ENCODE results near the gene GNA12.

The GNA12 gene

GRCh38 chr7:2782121-2782520, 62.0 kb downstream of the GNA12 start:
- H3K36me3 Mint-ChIP-seq (ENCODE audit: low read depth): peaks cover 56% of the 10 kb centered on the region
- peaks cover 14% of the 10 kb centered on the region for H3K9me3 Mint-ChIP-seq
- no peak overlapping the region for H3K27ac Mint-ChIP-seq
- no peak for TF ChIP-seq CTCF (IDR thresholded peaks at IDR 0.05; ENCODE audit: unreplicated experiment in 3 of 3)
- H3K27me3 Mint-ChIP-seq (ENCODE audit: low read depth): no peaks in the 10 kb centered on the region
- peaks cover 24% of the 10 kb centered on the region for H3K4me1 Mint-ChIP-seq
- no peak overlapping the region for H3K4me3 Mint-ChIP-seq

DNA sequence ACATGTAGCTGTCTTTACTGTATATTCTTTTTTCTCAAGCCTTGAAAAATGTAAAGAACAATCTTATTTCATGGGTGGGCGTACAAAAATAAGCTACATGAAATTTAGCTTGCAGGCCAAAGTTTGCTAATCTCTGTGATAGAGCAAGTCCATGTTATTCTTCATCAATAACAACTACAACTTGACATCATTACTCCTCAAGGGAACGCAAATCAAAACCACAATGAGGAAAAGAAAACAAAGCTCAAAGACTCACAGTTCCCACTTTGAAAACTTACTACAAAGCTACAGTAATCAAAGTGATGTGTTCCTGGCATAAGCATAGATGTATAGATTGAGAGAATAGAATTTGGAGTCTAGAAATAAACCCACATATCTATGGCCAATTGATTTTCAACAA, 62.5 kb downstream of the GNA12 start:
- no peak for TF ChIP-seq CTCF (IDR thresholded peaks at IDR 0.05; ENCODE audit: unreplicated experiment in 3 of 3)
- H3K27ac Mint-ChIP-seq: peak overlapping the region in 2 of 3 experiments; percentile 23 to 46
- H3K27me3 Mint-ChIP-seq (ENCODE audit: low read depth): no peaks in the 10 kb centered on the region
- H3K9me3 Mint-ChIP-seq: peaks cover 14% of the 10 kb centered on the region
- peaks cover 53% of the 10 kb centered on the region for H3K36me3 Mint-ChIP-seq (ENCODE audit: low read depth)
- no peak overlapping the region for H3K4me3 Mint-ChIP-seq
- H3K4me1 Mint-ChIP-seq: peaks cover 26% of the 10 kb centered on the region

- no peaks in the 10 kb centered on the region for H3K27me3 Mint-ChIP-seq (ENCODE audit: low read depth)
- peaks cover 43% of the 10 kb centered on the region for H3K36me3 Mint-ChIP-seq (ENCODE audit: low read depth)
- peaks cover 21% of the 10 kb centered on the region for H3K4me1 Mint-ChIP-seq
- no peak overlapping the region for H3K27ac Mint-ChIP-seq
- H3K4me3 Mint-ChIP-seq: no peak overlapping the region
- peaks cover 12% of the 10 kb centered on the region for H3K9me3 Mint-ChIP-seq
- no peak for TF ChIP-seq CTCF (IDR thresholded peaks at IDR 0.05; ENCODE audit: unreplicated experiment in 3 of 3)
Observed at GRCh38 chr7:2779051-2779450, 65.1 kb downstream of the GNA12 start.

DNA sequence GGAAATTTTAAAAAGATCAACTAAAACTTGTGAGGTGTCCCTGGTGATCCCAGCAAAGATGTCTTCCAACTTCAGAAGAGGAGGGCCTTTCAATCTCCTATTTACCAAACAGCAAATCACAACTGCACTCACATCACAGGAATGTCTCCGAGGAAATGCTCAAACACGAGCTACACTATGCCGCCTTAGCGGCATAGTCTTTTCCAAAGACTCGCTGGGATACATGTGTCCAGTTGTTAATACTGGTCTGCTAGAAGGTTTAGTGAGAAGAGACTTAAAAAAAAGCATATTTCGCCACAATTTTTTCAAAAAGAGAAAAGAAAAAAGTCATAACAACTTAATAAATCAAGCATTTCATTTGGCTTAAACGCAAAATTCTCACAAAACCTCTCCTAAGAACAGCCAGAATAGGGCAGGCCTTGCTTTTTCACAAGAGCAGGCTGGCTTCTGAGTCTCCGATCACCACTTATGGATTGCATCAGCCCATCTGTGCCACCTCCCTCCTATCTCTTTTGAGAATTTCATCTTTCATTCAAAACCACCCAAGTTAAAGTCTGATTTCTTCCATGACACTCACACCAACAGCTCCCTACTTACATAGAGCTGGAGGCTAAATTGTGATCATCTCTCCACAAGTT, 66.1 kb downstream of the GNA12 start:
- H3K27ac Mint-ChIP-seq: peak overlapping the region; percentile 38 to 97 (median 47)
- H3K4me3 Mint-ChIP-seq: no peak overlapping the region
- TF ChIP-seq CTCF (IDR thresholded peaks at IDR 0.05; ENCODE audit: unreplicated experiment in 3 of 3): no peak
- H3K27me3 Mint-ChIP-seq (ENCODE audit: low read depth): no peaks in the 10 kb centered on the region
- peaks cover 9% of the 10 kb centered on the region for H3K9me3 Mint-ChIP-seq
- peaks cover 44% of the 10 kb centered on the region for H3K36me3 Mint-ChIP-seq (ENCODE audit: low read depth)
- H3K4me1 Mint-ChIP-seq: peaks cover 21% of the 10 kb centered on the region

DNA sequence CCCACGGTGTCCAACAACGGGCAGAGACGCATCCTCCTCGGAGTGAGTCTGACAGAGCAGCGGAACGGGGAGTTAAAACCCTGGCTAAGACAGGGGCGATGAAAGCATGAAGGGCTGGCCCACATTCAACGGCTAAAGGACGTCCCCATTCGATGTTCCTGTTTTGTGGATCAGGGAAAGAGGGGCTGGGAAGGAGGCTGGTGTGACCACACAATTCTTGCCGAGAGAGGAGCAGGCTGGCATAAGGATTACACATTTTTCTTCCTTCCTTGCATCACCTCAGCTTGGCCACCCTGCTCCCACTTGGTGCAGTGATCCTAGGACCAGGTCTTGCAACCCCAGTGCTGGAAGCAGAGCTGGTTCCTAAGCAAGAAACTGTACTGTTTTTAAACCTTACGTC, 67.7 kb downstream of the GNA12 start:
- Mint-ChIP-seq H3K4me3 (no peak overlapping the region), H3K27ac (peak overlapping the region in 1 of 3 experiments; percentile 97), H3K9me3 (peaks cover 1% of the 10 kb centered on the region), H3K4me1 (peaks cover 21% of the 10 kb centered on the region), H3K36me3 (ENCODE audit: low read depth) (peaks cover 44% of the 10 kb centered on the region), H3K27me3 (ENCODE audit: low read depth) (no peaks in the 10 kb centered on the region)
- TF ChIP-seq CTCF (IDR thresholded peaks at IDR 0.05; ENCODE audit: unreplicated experiment in 3 of 3): no peak

GRCh38 chr7:2775785-2776184, 68.3 kb downstream of the GNA12 start:
- peaks cover 21% of the 10 kb centered on the region for H3K4me1 Mint-ChIP-seq
- peaks cover 46% of the 10 kb centered on the region for H3K36me3 Mint-ChIP-seq (ENCODE audit: low read depth)
- no peak for TF ChIP-seq CTCF (IDR thresholded peaks at IDR 0.05; ENCODE audit: unreplicated experiment in 3 of 3)
- no peaks in the 10 kb centered on the region for H3K27me3 Mint-ChIP-seq (ENCODE audit: low read depth)
- H3K4me3 Mint-ChIP-seq: no peak overlapping the region
- peak overlapping the region in 1 of 3 experiments; percentile 97 for H3K27ac Mint-ChIP-seq
- peaks cover 5% of the 10 kb centered on the region for H3K9me3 Mint-ChIP-seq

Data from nephron (organoid).